ENCODE results near the gene LRRC14B. TPM values are rescaled to one million over a fixed set of nuclear protein-coding genes. Genes with fewer than 3 reads are reported as not detected.
"Not testable (repeated sequence)": the region's sequence is repeated elsewhere in the genome, so short reads cannot be mapped to it uniquely, and the experiment has no call there.

The LRRC14B gene
- total and polyA plus RNA-seq, 7 experiments from 2014 or later = 0.51 TPM; not detected in 6

DNA sequence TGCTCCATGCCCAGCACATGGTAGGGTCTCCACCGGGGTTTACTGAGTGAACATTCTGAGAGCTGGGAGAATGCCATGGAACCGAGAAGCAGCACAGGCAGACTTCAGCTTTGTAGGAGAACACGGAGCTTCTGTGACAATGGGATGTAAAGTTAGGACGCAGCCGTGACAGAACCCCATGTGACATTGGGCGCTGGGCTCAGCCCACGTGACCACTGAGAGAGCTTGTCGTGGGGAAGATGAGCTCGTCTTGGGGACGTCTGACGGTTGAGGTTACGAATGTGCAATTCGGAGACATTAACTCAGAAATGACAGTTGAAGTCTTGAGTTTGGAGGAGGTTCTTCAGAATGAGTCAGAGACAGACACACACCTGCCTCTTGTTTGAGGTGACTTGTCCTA, 40.4 kb downstream of the LRRC14B start:
- H3K9me3 Mint-ChIP-seq = no peaks in the 10 kb centered on the region
- CTCF ChIA-PET = interaction anchor here (1.4 kb wide), 1 partner anchor 12 kb away, joined by 4 read pairs; no protein-coding TSS in a partner anchor
- no peaks in the 10 kb centered on the region for H3K4me1 Mint-ChIP-seq
- peaks cover 27 to 52% (median 34%) of the 10 kb centered on the region in 5 donors for H3K36me3 Mint-ChIP-seq
- Histone ChIP-seq H3K4me1 (ENCODE audit: control insufficient read depth in 2 of 2, insufficient read depth in 2 of 2, low read length in 2 of 2) (no peaks in the 10 kb centered on the region), H3K27ac (ENCODE audit: low read depth, low read length) (no peak overlapping the region), H3K9me3 (ENCODE audit: control insufficient read depth in 2 of 3, low read length in 3 of 3) (no peaks in the 10 kb centered on the region), H3K4me3 (ENCODE audit: low read length) (no peak overlapping the region), H3K27me3 (ENCODE audit: control insufficient read depth in 2 of 2, insufficient read depth in 2 of 2, low read length in 2 of 2) (no peaks in the 10 kb centered on the region), H3K36me3 (ENCODE audit: control insufficient read depth in 2 of 3, insufficient read depth in 3 of 3, low read length in 3 of 3) (peaks cover 14 to 87% (median 32%) of the 10 kb centered on the region in 3 experiments)
- H3K27me3 Mint-ChIP-seq = no peaks in the 10 kb centered on the region
- POLR2A ChIA-PET = no interaction called here
- intact Hi-C loops (cut with micrococcal nuclease) = no loop called here
- no peak overlapping the region for H3K27ac Mint-ChIP-seq
- H3K4me3 Mint-ChIP-seq = no peak overlapping the region
- DNase-seq (no peak), ATAC-seq (no peak)

DNA sequence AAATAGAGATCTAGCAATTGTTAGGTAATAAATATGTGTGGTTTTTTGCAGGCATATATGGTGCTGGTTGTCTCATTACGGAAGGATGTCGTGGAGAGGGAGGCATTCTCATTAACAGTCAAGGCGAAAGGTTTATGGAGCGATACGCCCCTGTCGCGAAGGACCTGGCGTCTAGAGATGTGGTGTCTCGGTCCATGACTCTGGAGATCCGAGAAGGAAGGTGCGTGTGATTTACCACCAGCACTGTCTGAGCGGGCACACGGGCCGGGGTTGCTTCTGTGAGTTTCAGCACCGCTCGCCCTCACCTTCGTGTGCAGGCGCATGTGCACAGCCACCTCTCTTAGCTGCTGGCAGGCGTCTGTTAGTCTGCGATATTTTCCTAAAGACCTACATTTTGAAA, 42.1 kb downstream of the LRRC14B start:
- CTCF ChIA-PET; H3K4me1 Mint-ChIP-seq; H3K27ac ChIP-seq (ENCODE audit: low read depth, low read length); H3K4me3 ChIP-seq (ENCODE audit: low read length); H3K4me1 ChIP-seq (ENCODE audit: control insufficient read depth in 2 of 2, insufficient read depth in 2 of 2, low read length in 2 of 2); H3K27me3 ChIP-seq (ENCODE audit: control insufficient read depth in 2 of 2, insufficient read depth in 2 of 2, low read length in 2 of 2); H3K27ac Mint-ChIP-seq; H3K4me3 Mint-ChIP-seq; H3K9me3 ChIP-seq (ENCODE audit: control insufficient read depth in 2 of 3, low read length in 3 of 3); H3K9me3 Mint-ChIP-seq; intact Hi-C loops (cut with micrococcal nuclease); POLR2A ChIA-PET; DNase-seq; ATAC-seq; H3K27me3 Mint-ChIP-seq: not testable (repeated sequence)
- peaks cover 14 to 72% (median 31%) of the 10 kb centered on the region in 3 experiments for H3K36me3 ChIP-seq (ENCODE audit: control insufficient read depth in 2 of 3, insufficient read depth in 3 of 3, low read length in 3 of 3)
- peaks cover 17 to 50% (median 31%) of the 10 kb centered on the region in 5 donors for H3K36me3 Mint-ChIP-seq

DNA sequence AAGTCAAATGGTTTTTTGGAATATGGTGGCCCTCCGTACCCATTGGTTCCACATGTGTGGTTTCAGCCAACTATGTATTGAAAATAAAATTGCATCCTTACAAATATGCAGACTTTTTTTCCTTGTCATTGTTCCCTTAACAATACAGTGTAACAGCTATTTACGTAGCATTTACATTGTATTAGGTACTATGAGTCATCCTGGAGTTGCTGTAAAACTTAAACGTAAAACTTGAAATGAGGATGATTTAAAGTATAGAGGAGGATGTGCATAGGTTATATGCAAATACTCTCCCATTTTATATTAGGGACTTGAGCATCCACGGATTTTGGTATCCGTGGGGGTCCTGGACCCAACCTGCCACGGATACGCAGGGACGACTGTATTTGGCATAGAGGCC, 43.2 kb downstream of the LRRC14B start:
- H3K27me3 Mint-ChIP-seq = no peaks in the 10 kb centered on the region
- H3K4me1 Mint-ChIP-seq = no peaks in the 10 kb centered on the region
- no peaks in the 10 kb centered on the region for H3K9me3 Mint-ChIP-seq
- Histone ChIP-seq H3K27ac (ENCODE audit: low read depth, low read length) (no peak overlapping the region), H3K4me1 (ENCODE audit: control insufficient read depth in 2 of 2, insufficient read depth in 2 of 2, low read length in 2 of 2) (no peaks in the 10 kb centered on the region), H3K27me3 (ENCODE audit: control insufficient read depth in 2 of 2, insufficient read depth in 2 of 2, low read length in 2 of 2) (no peaks in the 10 kb centered on the region), H3K9me3 (ENCODE audit: control insufficient read depth in 2 of 3, low read length in 3 of 3) (no peaks in the 10 kb centered on the region), H3K4me3 (ENCODE audit: low read length) (no peak overlapping the region), H3K36me3 (ENCODE audit: control insufficient read depth in 2 of 3, insufficient read depth in 3 of 3, low read length in 3 of 3) (peaks cover 12 to 66% (median 20%) of the 10 kb centered on the region in 3 experiments)
- H3K27ac Mint-ChIP-seq = peak overlapping the region in 2 of 9 donors; percentile 53 to 70
- H3K4me3 Mint-ChIP-seq = no peak overlapping the region
- H3K36me3 Mint-ChIP-seq = peaks cover 10 to 42% (median 24%) of the 10 kb centered on the region in 5 donors
- ChIA-PET CTCF (no interaction called here), POLR2A (no interaction called here)
- DNase-seq (no peak), ATAC-seq (no peak)
- intact Hi-C loops (cut with micrococcal nuclease) = no loop called here

DNA sequence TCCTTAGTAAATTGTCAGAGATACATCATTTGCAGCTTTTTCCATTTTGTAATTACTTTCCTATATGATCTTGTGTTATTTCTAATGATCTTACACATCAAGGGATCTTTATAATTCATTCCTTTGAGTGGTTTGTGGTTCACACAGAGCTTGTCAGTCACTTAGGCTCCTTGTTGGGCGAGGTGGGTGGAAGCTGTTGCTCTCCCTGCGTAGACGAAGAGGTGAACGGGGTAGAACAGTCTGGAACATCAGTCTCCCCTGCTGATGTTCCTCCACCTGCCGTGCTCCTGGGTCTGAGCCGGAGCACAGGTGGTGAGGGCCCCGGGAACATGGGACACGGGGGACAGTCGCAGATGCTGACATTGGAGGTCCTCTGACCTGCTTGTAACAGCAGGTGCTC, 44.2 kb downstream of the LRRC14B start:
- H3K4me1 Mint-ChIP-seq; POLR2A ChIA-PET; H3K27me3 Mint-ChIP-seq; H3K4me3 ChIP-seq (ENCODE audit: low read length); H3K27me3 ChIP-seq (ENCODE audit: control insufficient read depth in 2 of 2, insufficient read depth in 2 of 2, low read length in 2 of 2); H3K27ac ChIP-seq (ENCODE audit: low read depth, low read length); DNase-seq; H3K9me3 Mint-ChIP-seq; ATAC-seq; H3K9me3 ChIP-seq (ENCODE audit: control insufficient read depth in 2 of 3, low read length in 3 of 3); CTCF ChIA-PET; H3K4me1 ChIP-seq (ENCODE audit: control insufficient read depth in 2 of 2, insufficient read depth in 2 of 2, low read length in 2 of 2); intact Hi-C loops (cut with micrococcal nuclease); H3K4me3 Mint-ChIP-seq: not testable (repeated sequence)
- peaks cover 12 to 46% (median 24%) of the 10 kb centered on the region in 5 donors for H3K36me3 Mint-ChIP-seq
- H3K36me3 ChIP-seq (ENCODE audit: control insufficient read depth in 2 of 3, insufficient read depth in 3 of 3, low read length in 3 of 3) = peaks cover 7 to 67% (median 22%) of the 10 kb centered on the region in 3 experiments
- H3K27ac Mint-ChIP-seq = peak overlapping the region in 1 of 9 donors; percentile 6

DNA sequence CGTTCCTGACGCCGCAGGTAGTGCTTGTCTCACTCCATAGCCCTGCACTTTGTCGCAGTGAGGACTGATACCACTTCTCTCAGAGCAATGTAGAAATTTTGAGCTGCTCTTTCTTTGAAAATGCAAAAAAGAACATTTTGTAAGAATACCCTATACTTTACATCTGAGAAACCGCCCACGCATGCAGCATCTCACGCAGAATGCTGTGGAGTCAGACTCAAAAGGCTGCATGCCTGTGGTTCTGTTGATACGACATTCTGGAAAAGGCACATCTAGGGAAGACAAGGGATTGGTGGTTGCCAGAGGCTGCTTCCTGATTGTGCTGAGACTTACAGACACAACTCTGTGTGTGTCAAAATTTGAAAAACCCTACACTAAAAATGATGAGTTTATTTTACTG, 46.6 kb downstream of the LRRC14B start:
- H3K36me3 Mint-ChIP-seq = peaks cover 31 to 57% (median 34%) of the 10 kb centered on the region in 5 donors

DNA sequence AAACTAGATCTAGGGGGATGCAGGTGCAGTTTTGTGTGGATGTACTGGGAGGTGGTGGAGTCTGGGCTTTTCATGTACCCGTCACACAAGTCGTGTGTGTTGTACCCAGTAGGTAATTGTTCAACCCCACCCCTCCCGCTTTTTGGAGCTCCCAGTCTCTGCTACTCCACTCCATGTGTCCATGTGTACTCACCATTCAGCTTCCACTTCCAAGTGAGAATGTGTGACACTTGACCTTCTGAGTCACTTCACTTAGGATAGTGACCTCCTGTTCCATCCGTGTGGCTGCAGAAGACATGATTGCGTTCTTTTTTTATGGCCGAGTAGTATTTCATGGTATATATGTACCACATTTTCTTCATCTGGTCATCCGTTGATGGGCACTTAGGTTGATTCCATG, 49.3 kb downstream of the LRRC14B start:
- H3K4me3 ChIP-seq (ENCODE audit: low read length); intact Hi-C loops (cut with micrococcal nuclease); ATAC-seq; CTCF ChIA-PET; POLR2A ChIA-PET; H3K4me1 ChIP-seq (ENCODE audit: control insufficient read depth in 2 of 2, insufficient read depth in 2 of 2, low read length in 2 of 2); H3K9me3 ChIP-seq (ENCODE audit: control insufficient read depth in 2 of 3, low read length in 3 of 3); H3K27me3 ChIP-seq (ENCODE audit: control insufficient read depth in 2 of 2, insufficient read depth in 2 of 2, low read length in 2 of 2); H3K27me3 Mint-ChIP-seq; DNase-seq; H3K27ac ChIP-seq (ENCODE audit: low read depth, low read length); H3K27ac Mint-ChIP-seq; H3K4me3 Mint-ChIP-seq: not testable (repeated sequence)
- H3K4me1 Mint-ChIP-seq = peaks cover 3 to 26% (median 22%) of the 10 kb centered on the region in 7 donors
- peaks cover 17 to 52% (median 29%) of the 10 kb centered on the region in 5 donors for H3K36me3 Mint-ChIP-seq
- peaks cover 4 to 43% (median 13%) of the 10 kb centered on the region in 3 experiments for H3K36me3 ChIP-seq (ENCODE audit: control insufficient read depth in 2 of 3, insufficient read depth in 3 of 3, low read length in 3 of 3)
- peaks cover 0 to 12% (median 0%) of the 10 kb centered on the region in 11 donors for H3K9me3 Mint-ChIP-seq

More for the DNA sequence above, 46.6 kb downstream of the LRRC14B start:
- CTCF ChIA-PET; H3K27me3 Mint-ChIP-seq; ATAC-seq; H3K27ac Mint-ChIP-seq; H3K4me3 ChIP-seq (ENCODE audit: low read length); H3K9me3 ChIP-seq (ENCODE audit: control insufficient read depth in 2 of 3, low read length in 3 of 3); H3K4me3 Mint-ChIP-seq; H3K27me3 ChIP-seq (ENCODE audit: control insufficient read depth in 2 of 2, insufficient read depth in 2 of 2, low read length in 2 of 2); intact Hi-C loops (cut with micrococcal nuclease); H3K27ac ChIP-seq (ENCODE audit: low read depth, low read length); DNase-seq; POLR2A ChIA-PET; H3K4me1 ChIP-seq (ENCODE audit: control insufficient read depth in 2 of 2, insufficient read depth in 2 of 2, low read length in 2 of 2): not testable (repeated sequence)
- Mint-ChIP-seq H3K9me3 (peaks cover 0 to 12% (median 0%) of the 10 kb centered on the region in 11 donors), H3K4me1 (peaks cover 1 to 10% (median 6%) of the 10 kb centered on the region in 7 donors)
- peaks cover 17 to 66% (median 20%) of the 10 kb centered on the region in 3 experiments for H3K36me3 ChIP-seq (ENCODE audit: control insufficient read depth in 2 of 3, insufficient read depth in 3 of 3, low read length in 3 of 3)

DNA sequence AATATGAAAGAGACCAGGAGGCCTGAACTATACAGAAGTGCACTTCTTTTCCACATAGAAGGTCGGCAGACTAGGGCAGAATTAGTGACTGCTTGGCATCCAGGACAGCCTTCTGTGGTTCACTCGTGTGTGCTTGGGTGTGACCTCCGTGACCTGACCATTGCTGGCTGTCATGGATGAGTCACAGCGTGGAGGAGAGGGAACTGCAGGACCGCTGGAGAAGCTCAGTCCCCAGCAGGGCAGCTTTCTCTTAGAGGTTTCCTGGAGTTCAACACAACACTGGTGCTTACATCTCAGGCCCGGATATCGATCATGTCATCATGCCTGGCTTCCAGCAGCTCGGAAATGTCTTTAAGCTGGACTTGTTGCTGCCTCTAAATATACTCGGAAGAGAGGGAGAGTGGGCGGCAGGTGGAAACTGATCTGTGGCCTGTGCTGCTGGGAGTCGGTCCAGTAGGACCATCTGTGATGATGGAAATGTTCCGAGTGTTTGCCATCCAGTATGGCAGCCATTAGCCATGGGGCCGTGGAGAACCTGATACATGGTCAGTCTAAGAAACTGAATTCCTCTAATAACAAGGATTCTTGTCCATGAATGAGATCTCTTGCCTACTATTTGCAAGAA, 49.9 kb downstream of the LRRC14B start:
- H3K36me3 Mint-ChIP-seq = peaks cover 22 to 51% (median 29%) of the 10 kb centered on the region in 5 donors
- H3K27ac ChIP-seq (ENCODE audit: low read depth, low read length); ATAC-seq; DNase-seq; CTCF ChIA-PET; H3K4me3 ChIP-seq (ENCODE audit: low read length); intact Hi-C loops (cut with micrococcal nuclease); H3K4me1 ChIP-seq (ENCODE audit: control insufficient read depth in 2 of 2, insufficient read depth in 2 of 2, low read length in 2 of 2); H3K4me3 Mint-ChIP-seq; H3K9me3 ChIP-seq (ENCODE audit: control insufficient read depth in 2 of 3, low read length in 3 of 3); H3K27me3 ChIP-seq (ENCODE audit: control insufficient read depth in 2 of 2, insufficient read depth in 2 of 2, low read length in 2 of 2); H3K27me3 Mint-ChIP-seq; POLR2A ChIA-PET: not testable (repeated sequence)
- H3K9me3 Mint-ChIP-seq = peaks cover 0 to 12% (median 0%) of the 10 kb centered on the region in 11 donors
- H3K36me3 ChIP-seq (ENCODE audit: control insufficient read depth in 2 of 3, insufficient read depth in 3 of 3, low read length in 3 of 3) = peaks cover 3 to 45% (median 13%) of the 10 kb centered on the region in 3 experiments
- H3K27ac Mint-ChIP-seq = peak overlapping the region in 2 of 9 donors; percentile 14 to 25
- H3K4me1 Mint-ChIP-seq = peaks cover 3 to 26% (median 22%) of the 10 kb centered on the region in 7 donors

Data from naive thymus-derived CD4-positive, alpha-beta T cell (primary cell).